WERI-Rb-1 (cell line): Measurements from ENCODE around the gene AFAP1.

Experiments used
- DNase-seq: peaks from one replicate; pipeline ENCODE4 v3.0.0-alpha.2; 2020
- H3K27ac ChIP-seq: fragments of 250-450 bp; sonication (Bioruptor Pico); 2 replicates; pipeline ENCODE4 v1.5.1; 2020; ENCODE audit warnings: mild to moderate bottlenecking, moderate library complexity
- H3K27me3 ChIP-seq: fragments of 250-450 bp; sonication (Bioruptor Pico); 2 replicates; pipeline ENCODE4 v1.5.1; 2021; ENCODE audit warnings: mild to moderate bottlenecking, low read depth, moderate library complexity; ENCODE audit not compliant: insufficient read depth, severe bottlenecking
- H3K36me3 ChIP-seq: fragments of 250-450 bp; sonication (Bioruptor Pico); 2 replicates; pipeline ENCODE4 v1.5.1; 2020; ENCODE audit warnings: mild to moderate bottlenecking, moderate library complexity
- H3K4me3 ChIP-seq: 2 replicates; pipeline ENCODE4 v1.5.1; 2011; ENCODE audit warnings: low read depth, mild to moderate bottlenecking, control low read depth, low read length
- H3K9me3 ChIP-seq: fragments of 250-450 bp; sonication (Bioruptor Pico); 2 replicates; pipeline ENCODE4 v1.5.1; 2021; ENCODE audit warnings: mild to moderate bottlenecking, moderate library complexity; ENCODE audit not compliant: severe bottlenecking
- CTCF ChIP-seq: IDR thresholded peaks from 2 replicates; pipeline ENCODE4 v1.5.1; 2011; ENCODE audit warnings: low read depth, mild to moderate bottlenecking, control low read depth, inconsistent platforms, low read length

AFAP1 gene

GRCh38 chr4:7756561-7757355 lies 182.9 kb downstream of the AFAP1 start:
- DNase-seq: no peak
- H3K27me3 ChIP-seq: no peaks in the 10 kb centered on the region

GRCh38 chr4:7756071-7756470 lies 183.6 kb downstream of the AFAP1 start:
- Histone ChIP-seq H3K4me3 (no peak overlapping the region), H3K9me3 (no peaks in the 10 kb centered on the region), H3K27ac (no peak overlapping the region), H3K27me3 (no peaks in the 10 kb centered on the region), H3K36me3 (no peaks in the 10 kb centered on the region; the same call in 1 of the 2 replicates)
- no peak for TF ChIP-seq CTCF
- DNase-seq: no peak

More at GRCh38 chr4:7756561-7757355, 182.9 kb downstream of the AFAP1 start:
- Histone ChIP-seq H3K27ac (no peak overlapping the region), H3K9me3 (no peaks in the 10 kb centered on the region), H3K4me3 (no peak overlapping the region), H3K36me3 (peaks cover 5% of the 10 kb centered on the region)
- TF ChIP-seq CTCF: no peak

- Histone ChIP-seq H3K36me3 (no peaks in the 10 kb centered on the region), H3K9me3 (no peaks in the 10 kb centered on the region), H3K27ac (no peak overlapping the region), H3K4me3 (no peak overlapping the region), H3K27me3 (no peaks in the 10 kb centered on the region)
- no peak for DNase-seq
- TF ChIP-seq CTCF: no peak
Measured at GRCh38 chr4:7755561-7755960, 184.1 kb downstream of the AFAP1 start.

GRCh38 chr4:7754565-7755262 lies 184.9 kb downstream of the AFAP1 start:
- Histone ChIP-seq H3K27me3 (no peaks in the 10 kb centered on the region), H3K9me3 (no peaks in the 10 kb centered on the region), H3K4me3 (no peak overlapping the region), H3K36me3 (no peaks in the 10 kb centered on the region), H3K27ac (no peak overlapping the region)
- no peak for TF ChIP-seq CTCF
- DNase-seq: no peak

- Histone ChIP-seq H3K36me3 (no peaks in the 10 kb centered on the region), H3K27ac (no peak overlapping the region), H3K27me3 (no peaks in the 10 kb centered on the region), H3K4me3 (no peak overlapping the region), H3K9me3 (no peaks in the 10 kb centered on the region)
- no peak for TF ChIP-seq CTCF
- DNase-seq: no peak
Measured at GRCh38 chr4:7753931-7754465, 185.7 kb downstream of the AFAP1 start.
